Hepatocyte (in vitro differentiated cells): Measurements from ENCODE around the gene ENOX1. TPM values are rescaled to one million over a fixed set of nuclear protein-coding genes. Genes with fewer than 3 reads are reported as not detected.

Source experiments
- DNase-seq: peaks from one replicate; pipeline ENCODE4 v3.0.0-alpha.2; 2016; ENCODE audit warnings: low spot score
- H2AFZ ChIP-seq: fragments of 200-600 bp; sonication (generic); 2 replicates; pipeline ENCODE4 v1.6.0; 2016; ENCODE audit warnings: antibody characterized with exemption, mild to moderate bottlenecking
- H3K27ac ChIP-seq: fragments of 200-600 bp; sonication (generic); 2 replicates; pipeline ENCODE4 v1.5.1; 2016; ENCODE audit warnings: mild to moderate bottlenecking
- H3K27me3 ChIP-seq: fragments of 200-600 bp; sonication (generic); 2 replicates; pipeline ENCODE4 v1.6.1; 2016
- H3K36me3 ChIP-seq: fragments of 200-600 bp; sonication (generic); replicated peaks from 2 replicates; pipeline ENCODE4 v1.5.1; 2016; ENCODE audit warnings: low read depth; ENCODE audit not compliant: insufficient read depth
- H3K4me1 ChIP-seq: fragments of 200-600 bp; sonication (generic); 2 replicates; pipeline ENCODE4 v1.5.1; 2016; ENCODE audit warnings: mild to moderate bottlenecking, moderate library complexity; ENCODE audit not compliant: insufficient read depth
- H3K4me2 ChIP-seq: fragments of 200-600 bp; sonication (generic); 2 replicates; pipeline ENCODE4 v1.6.0; 2016
- H3K4me3 ChIP-seq: fragments of 200-600 bp; sonication (generic); 2 replicates; pipeline ENCODE4 v1.5.1; 2016; ENCODE audit warnings: mild to moderate bottlenecking
- H3K79me2 ChIP-seq: fragments of 200-600 bp; sonication (generic); 2 replicates; pipeline ENCODE4 v1.6.0; 2017; ENCODE audit warnings: mild to moderate bottlenecking
- H3K9me2 ChIP-seq: fragments of 200-600 bp; sonication (generic); replicated peaks from 2 replicates; pipeline ENCODE4 v1.6.0; 2017; ENCODE audit warnings: mild to moderate bottlenecking; ENCODE audit not compliant: insufficient read depth
- H3K9me3 ChIP-seq: fragments of 200-600 bp; sonication (generic); 2 replicates; pipeline ENCODE4 v1.5.1; 2016; ENCODE audit warnings: low read depth, mild to moderate bottlenecking
- H4K20me1 ChIP-seq: fragments of 200-600 bp; sonication (generic); 2 replicates; pipeline ENCODE4 v1.6.0; 2016; ENCODE audit warnings: mild to moderate bottlenecking; ENCODE audit not compliant: insufficient read depth, poor library complexity, severe bottlenecking
- EZH2 ChIP-seq: fragments of 200-600 bp; sonication (generic); IDR thresholded peaks from 2 replicates; pipeline ENCODE4 v1.6.1; 2016; ENCODE audit warnings: antibody characterized with exemption, mild to moderate bottlenecking, borderline replicate concordance
- EZH2phosphoT487 ChIP-seq: fragments of 200-600 bp; sonication (generic); IDR thresholded peaks from one replicate; pipeline ENCODE4 v1.6.1; 2018; ENCODE audit warnings: antibody characterized with exemption, mild to moderate bottlenecking, low read depth, moderate library complexity; ENCODE audit not compliant: unreplicated experiment, severe bottlenecking
- WGBS: methylation state at CpG from one replicate; pipeline ENCODE4 v1.1.6; 2016; ENCODE audit warnings: low lambda C conversion rate; ENCODE audit errors: missing lambda C conversion rate; 5-methylcytosine and 5-hydroxymethylcytosine counted together
- polyA plus RNA-seq: library from polyadenylated mRNA; unstranded; fragments of >200 nt; fragmentation: Nextera tagmentation; extraction: Ambion mirVana; gene quantifications from 2 replicates; pipeline ENCODE4 v1.2.1, GENCODE V29; 2016
- total RNA-seq: library from RNA; depleted of rRNA; stranded (reverse); fragments of >200 nt; gene quantifications from 2 replicates; pipeline ENCODE4 v1.2.3, GENCODE V29; 2014
- TF ChIP-seq, protein P1 (sequence below): fragments of 200-600 bp; sonication (generic); IDR thresholded peaks from 2 replicates; pipeline ENCODE4 v1.5.1; 2016; ENCODE audit warnings: antibody characterized with exemption, mild to moderate bottlenecking; ENCODE audit not compliant: poor library complexity

The ENOX1 gene
- total and polyA plus RNA-seq, 2 experiments from 2014 or later: 2.4 to 4.0 TPM

- no peak for DNase-seq
- Histone ChIP-seq H2AFZ (no peak overlapping the region), H3K4me1 (peaks cover 6% of the 10 kb centered on the region), H4K20me1 (no peaks in the 10 kb centered on the region), H3K27me3 (no peaks in the 10 kb centered on the region), H3K27ac (no peak overlapping the region), H3K4me3 (no peak overlapping the region), H3K4me2 (no peak overlapping the region), H3K79me2 (no peaks in the 10 kb centered on the region), H3K36me3 (no peaks in the 10 kb centered on the region), H3K9me2 (no peaks in the 10 kb centered on the region), H3K9me3 (no peaks in the 10 kb centered on the region)
- TF ChIP-seq, protein P1, sequence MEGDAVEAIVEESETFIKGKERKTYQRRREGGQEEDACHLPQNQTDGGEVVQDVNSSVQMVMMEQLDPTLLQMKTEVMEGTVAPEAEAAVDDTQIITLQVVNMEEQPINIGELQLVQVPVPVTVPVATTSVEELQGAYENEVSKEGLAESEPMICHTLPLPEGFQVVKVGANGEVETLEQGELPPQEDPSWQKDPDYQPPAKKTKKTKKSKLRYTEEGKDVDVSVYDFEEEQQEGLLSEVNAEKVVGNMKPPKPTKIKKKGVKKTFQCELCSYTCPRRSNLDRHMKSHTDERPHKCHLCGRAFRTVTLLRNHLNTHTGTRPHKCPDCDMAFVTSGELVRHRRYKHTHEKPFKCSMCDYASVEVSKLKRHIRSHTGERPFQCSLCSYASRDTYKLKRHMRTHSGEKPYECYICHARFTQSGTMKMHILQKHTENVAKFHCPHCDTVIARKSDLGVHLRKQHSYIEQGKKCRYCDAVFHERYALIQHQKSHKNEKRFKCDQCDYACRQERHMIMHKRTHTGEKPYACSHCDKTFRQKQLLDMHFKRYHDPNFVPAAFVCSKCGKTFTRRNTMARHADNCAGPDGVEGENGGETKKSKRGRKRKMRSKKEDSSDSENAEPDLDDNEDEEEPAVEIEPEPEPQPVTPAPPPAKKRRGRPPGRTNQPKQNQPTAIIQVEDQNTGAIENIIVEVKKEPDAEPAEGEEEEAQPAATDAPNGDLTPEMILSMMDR: no peak
- TF ChIP-seq EZH2: no peak
- no peak for TF ChIP-seq EZH2phosphoT487
- WGBS: 79% methylated on average over 6 of the region's 6 CpGs
Measured at GRCh38 chr13:43763143-43763759, 23.5 kb downstream of the ENOX1 start.

- no peak for DNase-seq
- Histone ChIP-seq H3K79me2 (no peaks in the 10 kb centered on the region), H3K27ac (no peak overlapping the region), H3K4me3 (no peak overlapping the region), H2AFZ (no peak overlapping the region), H4K20me1 (no peaks in the 10 kb centered on the region), H3K27me3 (no peaks in the 10 kb centered on the region), H3K4me2 (no peak overlapping the region), H3K36me3 (no peaks in the 10 kb centered on the region), H3K9me2 (no peaks in the 10 kb centered on the region), H3K9me3 (no peaks in the 10 kb centered on the region), H3K4me1 (peaks cover 6% of the 10 kb centered on the region)
- WGBS: 78% methylated on average over 4 of the region's 4 CpGs
- TF ChIP-seq, protein P1: no peak
- no peak for TF ChIP-seq EZH2phosphoT487
- no peak for TF ChIP-seq EZH2
Measured at GRCh38 chr13:43761616-43762315, 25.0 kb downstream of the ENOX1 start.

DNA sequence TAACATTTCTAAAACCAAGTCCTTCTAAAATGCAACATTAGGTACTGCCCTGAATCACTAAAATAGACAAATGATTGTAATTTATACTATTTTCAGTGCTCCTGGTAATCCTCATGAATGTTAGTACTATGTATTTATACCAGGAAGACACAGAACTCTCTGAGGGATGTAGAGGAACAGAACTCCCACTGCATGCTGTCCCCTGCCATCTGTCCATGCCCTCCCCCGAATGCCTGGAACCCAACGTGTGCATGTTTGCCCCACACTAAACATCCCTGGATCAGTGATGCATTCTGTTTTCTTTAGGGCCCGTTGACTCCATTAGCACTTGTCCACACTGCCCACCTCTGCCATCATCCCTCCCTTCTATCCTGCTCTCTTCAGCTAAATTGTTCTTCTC, 26.5 kb downstream of the ENOX1 start:
- TF ChIP-seq EZH2phosphoT487 (no peak), EZH2 (no peak)
- TF ChIP-seq, protein P1: no peak
- Histone ChIP-seq H3K4me3 (no peak overlapping the region), H2AFZ (no peak overlapping the region), H3K36me3 (no peaks in the 10 kb centered on the region), H3K9me3 (no peaks in the 10 kb centered on the region), H3K4me2 (no peak overlapping the region), H4K20me1 (no peaks in the 10 kb centered on the region), H3K27me3 (no peaks in the 10 kb centered on the region), H3K79me2 (no peaks in the 10 kb centered on the region), H3K27ac (no peak overlapping the region), H3K4me1 (peaks cover 6% of the 10 kb centered on the region), H3K9me2 (no peaks in the 10 kb centered on the region)
- 73% methylated on average over 3 of the region's 3 CpGs for WGBS
- no peak for DNase-seq
